OCI-LY7 (cell line): ENCODE measurements around the gene DOHH.

Source experiments
- EZH2phosphoT487 ChIP-seq: fragments of 200-600 bp; sonication (generic); IDR thresholded peaks from 2 replicates; pipeline ENCODE4 v1.6.1; 2018; ENCODE audit warnings: low read depth, borderline replicate concordance, mild to moderate bottlenecking, mixed run types, antibody characterized with exemption, low read length, moderate library complexity, mixed read lengths
- TF ChIP-seq, protein P1 (sequence below): fragments of 200-600 bp; sonication (generic); conservative IDR thresholded peaks from 2 replicates; pipeline ENCODE4 v1.5.1; 2014; ENCODE audit warnings: mild to moderate bottlenecking, antibody characterized with exemption, low read length, moderate library complexity, mixed read lengths

DNA sequence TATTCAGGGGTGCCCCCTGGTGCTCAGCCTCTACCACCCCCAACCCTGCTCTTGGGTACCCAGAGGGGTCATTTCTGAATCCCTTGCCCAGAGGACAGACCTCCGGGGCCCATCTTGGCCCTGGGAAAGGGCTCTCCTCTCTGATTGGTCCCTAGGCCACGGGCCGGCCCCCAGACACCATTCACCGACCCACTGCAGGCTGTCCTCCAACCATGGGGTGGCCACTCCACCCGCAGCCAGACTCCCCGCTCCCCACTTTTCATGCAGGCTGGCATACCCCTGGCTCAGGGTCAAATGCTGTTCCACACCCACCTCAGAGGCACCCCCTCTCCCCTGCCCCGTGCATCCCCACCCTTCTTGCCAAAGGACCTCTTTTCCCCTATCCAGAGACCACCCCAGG is 34.9 kb downstream of the DOHH start:
- TF ChIP-seq, protein P1, sequence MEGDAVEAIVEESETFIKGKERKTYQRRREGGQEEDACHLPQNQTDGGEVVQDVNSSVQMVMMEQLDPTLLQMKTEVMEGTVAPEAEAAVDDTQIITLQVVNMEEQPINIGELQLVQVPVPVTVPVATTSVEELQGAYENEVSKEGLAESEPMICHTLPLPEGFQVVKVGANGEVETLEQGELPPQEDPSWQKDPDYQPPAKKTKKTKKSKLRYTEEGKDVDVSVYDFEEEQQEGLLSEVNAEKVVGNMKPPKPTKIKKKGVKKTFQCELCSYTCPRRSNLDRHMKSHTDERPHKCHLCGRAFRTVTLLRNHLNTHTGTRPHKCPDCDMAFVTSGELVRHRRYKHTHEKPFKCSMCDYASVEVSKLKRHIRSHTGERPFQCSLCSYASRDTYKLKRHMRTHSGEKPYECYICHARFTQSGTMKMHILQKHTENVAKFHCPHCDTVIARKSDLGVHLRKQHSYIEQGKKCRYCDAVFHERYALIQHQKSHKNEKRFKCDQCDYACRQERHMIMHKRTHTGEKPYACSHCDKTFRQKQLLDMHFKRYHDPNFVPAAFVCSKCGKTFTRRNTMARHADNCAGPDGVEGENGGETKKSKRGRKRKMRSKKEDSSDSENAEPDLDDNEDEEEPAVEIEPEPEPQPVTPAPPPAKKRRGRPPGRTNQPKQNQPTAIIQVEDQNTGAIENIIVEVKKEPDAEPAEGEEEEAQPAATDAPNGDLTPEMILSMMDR = no peak
- no peak for TF ChIP-seq EZH2phosphoT487
